ENCODE measurements around the gene AP4M1. TPM values are rescaled to one million over a fixed set of nuclear protein-coding genes. Genes with fewer than 3 reads are reported as not detected.

Gene AP4M1
- total and polyA plus RNA-seq, 4 experiments from 2014 or later: 3.2 to 14.9 (median 8.2) TPM

DNA sequence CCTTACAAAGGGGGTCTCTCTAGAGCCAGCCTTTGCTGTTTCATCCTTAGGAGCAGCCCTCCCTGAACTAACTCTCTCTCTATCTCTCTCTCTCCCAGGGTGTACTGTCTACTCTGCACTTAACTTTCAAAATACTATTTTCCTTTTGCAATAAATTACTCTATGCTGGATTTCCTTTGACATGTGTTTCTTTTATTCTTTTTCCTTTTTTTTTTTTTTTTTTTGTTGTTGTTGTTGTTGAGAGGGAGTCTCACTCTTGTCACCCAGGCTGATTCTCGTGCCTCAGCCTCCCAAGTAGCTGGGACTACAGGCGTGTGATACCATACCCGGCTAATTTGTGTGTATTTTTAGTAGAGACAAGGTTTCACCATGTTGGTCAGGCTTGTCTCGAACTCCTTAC, 18.5 kb upstream of the AP4M1 start:
- Mint-ChIP-seq H3K9me3 (no peaks in the 10 kb centered on the region), H3K4me3 (peak overlapping the region in 7 of 8 donors; percentile 80 to 97 (median 87)), H3K27me3 (no peaks in the 10 kb centered on the region), H3K4me1 (peaks cover 23 to 52% (median 38%) of the 10 kb centered on the region in 4 donors), H3K36me3 (peaks cover 10 to 19% of the 10 kb centered on the region in 2 donors), H3K27ac (peak overlapping the region; percentile 84 to 99 (median 91))
- H3K27ac ChIP-seq (ENCODE audit: low read depth, low read length): no peak overlapping the region
- H3K36me3 ChIP-seq (ENCODE audit: insufficient read depth, low read length): peaks cover 3% of the 10 kb centered on the region
- CTCF ChIA-PET (ENCODE audit: partially characterized antibody): interaction anchor here (0.7 to 1.5 kb wide), 19 partner anchors 7 to 271 kb away, joined by 3 to 15 read pairs (median 4); partner anchors contain the start of genes AP4M1, LAMTOR4, MBLAC1 and MCM7
- intact Hi-C loops (cut with micrococcal nuclease): loop anchor here (2.0 to 10.0 kb wide), 4 partner anchors 106 to 528 kb away; partner anchors contain the start of genes AZGP1, FAM200A, MEPCE and ZCWPW1
- H3K9me3 ChIP-seq (ENCODE audit: control insufficient read depth in 1 of 2, low read length in 2 of 2): no peaks in the 10 kb centered on the region
- DNase-seq: no peak
- H3K27me3 ChIP-seq (ENCODE audit: insufficient read depth, low read length): no peaks in the 10 kb centered on the region
- H3K4me3 ChIP-seq (ENCODE audit: low read length in 2 of 2): peak overlapping the region in 1 of 2 donors; percentile 88
- H3K4me1 ChIP-seq (ENCODE audit: insufficient read depth, low read length): peaks cover 28% of the 10 kb centered on the region
- POLR2A ChIA-PET (ENCODE audit: partially characterized antibody): interaction anchor here (0.5 to 2.5 kb wide), 13 partner anchors 12 to 559 kb away, joined by 3 to 26 read pairs (median 6); partner anchors contain the start of genes AP4M1, MBLAC1, MCM7 and TRIM4

DNA sequence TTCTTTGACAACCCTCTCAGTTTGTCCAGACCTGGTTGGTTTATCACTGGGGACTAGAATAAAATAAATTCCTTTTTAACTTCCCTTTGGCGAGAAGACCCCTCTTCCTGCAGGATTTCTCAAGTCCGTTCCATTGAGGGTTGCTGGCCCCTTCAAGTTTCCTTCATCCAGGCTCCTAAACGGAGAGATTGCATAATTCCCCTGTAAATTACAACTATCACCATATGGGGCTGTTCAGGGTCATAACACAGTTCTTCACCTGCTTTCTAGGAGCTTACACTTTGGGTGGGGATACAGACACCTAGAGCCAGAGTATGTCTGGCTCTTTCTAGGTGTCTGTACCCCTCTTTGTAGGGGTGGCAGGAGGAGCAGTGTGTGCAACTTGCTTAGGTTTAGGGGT, 15.9 kb upstream of the AP4M1 start:
- peaks cover 34% of the 10 kb centered on the region for H3K4me1 ChIP-seq (ENCODE audit: insufficient read depth, low read length)
- ChIA-PET POLR2A (ENCODE audit: partially characterized antibody) (interaction anchor here (0.6 to 1.6 kb wide), 2 partner anchors 15 to 35 kb away, joined by 3 to 5 read pairs; partner anchors contain the start of gene CNPY4), CTCF (ENCODE audit: partially characterized antibody) (interaction anchor here (0.6 to 2.2 kb wide), 4 partner anchors 16 to 614 kb away, joined by 3 to 5 read pairs (median 4); partner anchors contain the start of genes AP4M1 and MCM7)
- peak overlapping the region in 2 of 7 donors; percentile 25 to 35 for H3K27ac Mint-ChIP-seq
- H3K9me3 ChIP-seq (ENCODE audit: control insufficient read depth in 1 of 2, low read length in 2 of 2): no peaks in the 10 kb centered on the region
- H3K27me3 ChIP-seq (ENCODE audit: insufficient read depth, low read length): no peaks in the 10 kb centered on the region
- intact Hi-C loops (cut with micrococcal nuclease): loop anchor here (10.0 kb wide), 1 partner anchor 531 kb away; the partner anchor contains the start of genes FAM200A and ZNF655
- no peaks in the 10 kb centered on the region for H3K27me3 Mint-ChIP-seq
- peaks cover 0 to 2% (median 0%) of the 10 kb centered on the region in 8 donors for H3K9me3 Mint-ChIP-seq
- DNase-seq: no peak
- no peak overlapping the region for H3K4me3 ChIP-seq (ENCODE audit: low read length in 2 of 2)
- H3K4me3 Mint-ChIP-seq: peak overlapping the region in 1 of 8 donors; percentile 7
- peaks cover 0 to 24% of the 10 kb centered on the region in 2 donors for H3K36me3 Mint-ChIP-seq
- H3K4me1 Mint-ChIP-seq: peaks cover 24 to 54% (median 39%) of the 10 kb centered on the region in 4 donors
- peaks cover 3% of the 10 kb centered on the region for H3K36me3 ChIP-seq (ENCODE audit: insufficient read depth, low read length)
- H3K27ac ChIP-seq (ENCODE audit: low read depth, low read length): no peak overlapping the region

DNA sequence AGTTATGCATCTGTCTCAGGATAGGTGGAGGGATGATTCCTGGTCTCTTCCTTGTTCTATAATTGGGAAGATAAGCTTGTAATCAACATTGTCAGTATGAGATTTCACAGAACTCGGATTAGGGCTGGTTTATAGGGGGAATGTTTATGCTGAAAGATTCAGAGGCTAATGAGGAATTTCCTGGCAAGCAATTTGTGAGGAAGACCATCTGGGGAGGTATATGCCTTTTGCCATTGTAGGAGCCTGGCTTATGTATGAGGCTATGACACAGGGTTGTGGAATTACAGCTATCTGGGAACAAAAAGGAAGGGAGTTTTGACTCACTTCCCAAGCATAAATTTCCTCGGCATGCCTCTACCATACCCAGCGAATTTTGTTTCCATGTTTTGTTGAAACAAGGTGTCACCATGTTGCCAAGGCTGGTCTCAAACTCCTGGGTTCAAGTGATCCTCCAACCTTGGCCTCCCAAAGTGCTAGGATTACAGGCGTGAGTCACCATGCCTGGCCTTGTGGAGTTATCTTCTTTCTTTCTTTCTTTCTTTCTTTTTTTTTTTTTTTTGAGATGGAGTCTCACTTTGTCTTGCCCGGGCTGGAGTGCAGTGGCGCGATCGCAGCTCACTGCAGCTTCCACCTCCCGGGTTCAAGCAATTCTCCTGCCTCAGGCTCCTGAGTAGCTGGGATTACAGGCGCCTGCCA, 14.2 kb upstream of the AP4M1 start:
- no peaks in the 10 kb centered on the region for H3K9me3 ChIP-seq (ENCODE audit: control insufficient read depth in 1 of 2, low read length in 2 of 2)
- H3K36me3 ChIP-seq (ENCODE audit: insufficient read depth, low read length): peaks cover 20% of the 10 kb centered on the region
- no peaks in the 10 kb centered on the region for H3K27me3 ChIP-seq (ENCODE audit: insufficient read depth, low read length)
- Mint-ChIP-seq H3K36me3 (peaks cover 15 to 32% of the 10 kb centered on the region in 2 donors), H3K4me3 (peak overlapping the region in 6 of 8 donors; percentile 3 to 71 (median 43)), H3K9me3 (peaks cover 0 to 2% (median 0%) of the 10 kb centered on the region in 8 donors), H3K27me3 (no peaks in the 10 kb centered on the region), H3K4me1 (peaks cover 18 to 44% (median 28%) of the 10 kb centered on the region in 4 donors), H3K27ac (peak overlapping the region in 6 of 7 donors; percentile 70 to 90 (median 81))
- H3K27ac ChIP-seq (ENCODE audit: low read depth, low read length): no peak overlapping the region
- ChIA-PET POLR2A (ENCODE audit: partially characterized antibody) (interaction anchor here (6.2 kb wide), 1 partner anchor 14 kb away, joined by 83 read pairs; the partner anchor contains the start of genes AP4M1 and MCM7), CTCF (ENCODE audit: partially characterized antibody) (no interaction called here)
- intact Hi-C loops (cut with micrococcal nuclease): loop anchor here (10.0 kb wide), 1 partner anchor 532 kb away; the partner anchor contains the start of genes FAM200A and ZNF655
- no peak overlapping the region for H3K4me3 ChIP-seq (ENCODE audit: low read length in 2 of 2)
- DNase-seq: no peak
- H3K4me1 ChIP-seq (ENCODE audit: insufficient read depth, low read length): peaks cover 24% of the 10 kb centered on the region

DNA sequence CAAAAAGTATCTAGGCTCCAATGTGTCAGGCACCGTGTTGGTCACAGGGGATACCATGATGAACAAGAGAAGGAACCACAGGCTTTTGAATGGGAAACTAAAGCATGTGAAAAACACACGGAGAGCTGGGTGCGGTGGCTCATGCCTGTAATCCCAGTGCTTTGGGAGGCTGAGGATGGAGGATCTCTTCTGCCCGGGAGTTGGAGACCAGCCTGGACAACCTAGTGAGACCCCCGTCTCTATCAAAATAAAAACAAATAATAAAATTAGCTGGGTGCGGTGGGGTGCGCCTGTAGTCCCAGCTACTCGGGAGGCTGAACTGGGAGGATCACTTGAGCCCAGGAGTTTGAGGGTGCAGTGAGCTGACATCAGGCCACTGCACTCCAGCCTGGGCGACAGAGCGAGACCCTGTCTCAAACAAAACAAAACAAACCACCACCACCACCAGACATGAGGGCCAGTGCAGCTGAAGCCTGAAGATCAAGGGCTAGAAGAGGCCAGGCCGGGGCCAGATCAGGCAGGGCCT, 13.3 kb upstream of the AP4M1 start:
- no peaks in the 10 kb centered on the region for H3K9me3 ChIP-seq (ENCODE audit: control insufficient read depth in 1 of 2, low read length in 2 of 2)
- Mint-ChIP-seq H3K4me1 (peaks cover 14 to 35% (median 24%) of the 10 kb centered on the region in 4 donors), H3K27me3 (no peaks in the 10 kb centered on the region), H3K27ac (peak overlapping the region; percentile 90 to 97 (median 95)), H3K4me3 (peak overlapping the region; percentile 86 to 94 (median 91)), H3K36me3 (peaks cover 21 to 39% of the 10 kb centered on the region in 2 donors), H3K9me3 (peaks cover 0 to 2% (median 0%) of the 10 kb centered on the region in 8 donors)
- peak overlapping the region; percentile 57 to 82 for H3K4me3 ChIP-seq (ENCODE audit: low read length in 2 of 2)
- H3K36me3 ChIP-seq (ENCODE audit: insufficient read depth, low read length): peaks cover 30% of the 10 kb centered on the region
- ChIA-PET CTCF (ENCODE audit: partially characterized antibody) (interaction anchor here (3.0 kb wide), 1 partner anchor 13 kb away, joined by 19 read pairs; the partner anchor contains the start of genes AP4M1 and MCM7), POLR2A (ENCODE audit: partially characterized antibody) (interaction anchor here (0.6 to 6.2 kb wide), 7 partner anchors 13 to 340 kb away, joined by 3 to 83 read pairs (median 7); partner anchors contain the start of genes AP4M1, CNPY4, MBLAC1 and MCM7)
- no peaks in the 10 kb centered on the region for H3K27me3 ChIP-seq (ENCODE audit: insufficient read depth, low read length)
- H3K4me1 ChIP-seq (ENCODE audit: insufficient read depth, low read length): peaks cover 16% of the 10 kb centered on the region
- no peak for DNase-seq
- peak overlapping the region; percentile 76 for H3K27ac ChIP-seq (ENCODE audit: low read depth, low read length)
- intact Hi-C loops (cut with micrococcal nuclease): loop anchor here (1.0 to 10.0 kb wide), 2 partner anchors 12 to 533 kb away; partner anchors contain the start of genes FAM200A and ZNF655

DNA sequence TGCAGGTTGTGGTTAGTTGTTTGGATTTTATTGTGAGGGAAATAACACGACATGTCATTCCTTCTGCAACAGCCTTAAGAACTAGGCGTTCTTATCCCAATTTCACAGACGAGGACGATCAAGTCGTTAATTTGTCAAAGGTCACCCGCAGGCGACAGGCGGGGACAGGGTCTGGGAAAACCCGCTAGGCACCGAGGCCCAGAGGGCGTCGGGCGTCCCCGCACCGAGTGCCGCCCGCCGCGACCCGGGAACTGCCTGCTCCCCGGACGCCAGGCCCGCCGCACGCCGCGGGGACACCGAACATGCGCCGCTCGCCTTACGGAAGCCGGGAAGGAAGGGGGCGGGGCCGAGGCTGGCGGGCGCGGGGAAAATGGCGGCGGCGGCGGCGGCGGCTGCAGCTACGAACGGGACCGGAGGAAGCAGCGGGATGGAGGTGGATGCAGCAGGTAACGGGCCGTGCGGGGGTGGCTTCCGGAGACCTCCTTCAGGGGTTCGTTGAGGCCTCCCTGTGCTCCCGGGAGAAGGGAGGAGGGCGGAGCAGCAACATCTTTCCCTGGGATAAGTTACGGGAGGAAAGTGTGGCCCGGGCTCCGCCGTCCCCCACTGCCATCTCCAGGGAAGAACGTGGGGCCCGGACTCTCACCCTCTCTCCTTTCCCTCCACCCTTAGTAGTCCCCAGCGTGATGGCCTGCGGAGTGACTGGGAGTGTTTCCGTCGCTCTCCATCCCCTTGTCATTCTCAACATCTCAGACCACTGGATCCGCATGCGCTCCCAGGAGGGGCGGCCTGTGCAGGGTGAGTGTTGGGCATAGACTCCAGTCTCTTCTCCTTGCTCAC, 12.6 kb upstream of the AP4M1 start, which contains the start of gene COPS6:
TSS of gene COPS6 (plus strand) at position 349 of the 837 bp plus-strand sequence. CDS start at position 371, 22 bp downstream.
- Histone ChIP-seq H3K4me3 (ENCODE audit: low read length in 2 of 2) (peak within 1 kb of the TSS; percentile 57 to 82), H3K36me3 (ENCODE audit: insufficient read depth, low read length) (peaks cover 37% of the 10 kb centered on the region), H3K27ac (ENCODE audit: low read depth, low read length) (peak within 1 kb of the TSS; percentile 76), H3K27me3 (ENCODE audit: insufficient read depth, low read length) (no peaks in the 10 kb centered on the region), H3K4me1 (ENCODE audit: insufficient read depth, low read length) (peaks cover 16% of the 10 kb centered on the region), H3K9me3 (ENCODE audit: control insufficient read depth in 1 of 2, low read length in 2 of 2) (no peaks in the 10 kb centered on the region)
- Mint-ChIP-seq H3K27ac (peak within 1 kb of the TSS; percentile 90 to 97 (median 95)), H3K36me3 (peaks cover 26 to 46% of the 10 kb centered on the region in 2 donors), H3K9me3 (peaks cover 0 to 2% (median 0%) of the 10 kb centered on the region in 8 donors), H3K27me3 (no peaks in the 10 kb centered on the region), H3K4me1 (peaks cover 15 to 35% (median 27%) of the 10 kb centered on the region in 4 donors), H3K4me3 (peak within 1 kb of the TSS; percentile 86 to 94 (median 91))
- CTCF ChIA-PET (ENCODE audit: partially characterized antibody): interaction anchor here (3.0 kb wide), 1 partner anchor 13 kb away, joined by 19 read pairs; the partner anchor contains the start of genes AP4M1 and MCM7
- POLR2A ChIA-PET (ENCODE audit: partially characterized antibody): interaction anchor here (0.6 to 6.2 kb wide), 7 partner anchors 12 to 340 kb away, joined by 3 to 83 read pairs (median 7); partner anchors contain the start of genes AP4M1, CNPY4, MBLAC1 and MCM7
- intact Hi-C loops (cut with micrococcal nuclease): loop anchor here (1.0 to 10.0 kb wide), 2 partner anchors 11 to 534 kb away; partner anchors contain the start of genes FAM200A and ZNF655
- DNase-seq: peak; percentile 83 to 91 (median 85)

Measured in CD4-positive, alpha-beta memory T cell (primary cell).